ENCODE data around the gene KIF26A.

DNA sequence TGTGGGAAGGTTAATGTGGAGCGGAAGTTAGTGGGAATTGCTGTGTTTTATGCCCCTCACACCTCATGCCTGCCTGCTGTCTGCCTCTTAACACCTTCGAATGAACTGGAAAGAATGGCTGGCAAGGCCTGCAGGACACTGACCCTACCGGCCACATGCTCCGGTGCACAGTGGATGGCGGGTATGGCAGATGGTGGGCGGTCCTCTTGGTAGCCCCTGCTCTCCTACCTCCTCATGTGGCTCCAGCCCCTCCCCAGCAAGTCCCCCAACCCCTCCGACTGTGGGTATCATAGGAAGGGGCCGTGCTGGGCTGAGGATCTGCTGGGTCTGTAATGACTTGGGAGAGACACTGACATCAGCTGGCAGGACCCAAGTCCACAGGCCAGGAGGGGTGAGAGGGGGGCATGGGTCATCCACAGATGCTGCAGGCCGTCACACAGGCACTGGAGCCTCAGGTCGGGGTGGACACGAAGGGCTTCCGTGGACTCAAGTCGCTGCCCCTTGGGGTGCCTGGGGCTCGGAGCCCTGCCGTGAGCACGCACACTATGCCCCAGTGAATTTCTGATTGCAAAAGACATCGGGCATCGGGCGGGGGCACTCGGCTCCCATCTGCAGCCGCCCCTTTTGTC lies 77.4 kb downstream of the KIF26A start:
- TF ChIP-seq, protein P1, sequence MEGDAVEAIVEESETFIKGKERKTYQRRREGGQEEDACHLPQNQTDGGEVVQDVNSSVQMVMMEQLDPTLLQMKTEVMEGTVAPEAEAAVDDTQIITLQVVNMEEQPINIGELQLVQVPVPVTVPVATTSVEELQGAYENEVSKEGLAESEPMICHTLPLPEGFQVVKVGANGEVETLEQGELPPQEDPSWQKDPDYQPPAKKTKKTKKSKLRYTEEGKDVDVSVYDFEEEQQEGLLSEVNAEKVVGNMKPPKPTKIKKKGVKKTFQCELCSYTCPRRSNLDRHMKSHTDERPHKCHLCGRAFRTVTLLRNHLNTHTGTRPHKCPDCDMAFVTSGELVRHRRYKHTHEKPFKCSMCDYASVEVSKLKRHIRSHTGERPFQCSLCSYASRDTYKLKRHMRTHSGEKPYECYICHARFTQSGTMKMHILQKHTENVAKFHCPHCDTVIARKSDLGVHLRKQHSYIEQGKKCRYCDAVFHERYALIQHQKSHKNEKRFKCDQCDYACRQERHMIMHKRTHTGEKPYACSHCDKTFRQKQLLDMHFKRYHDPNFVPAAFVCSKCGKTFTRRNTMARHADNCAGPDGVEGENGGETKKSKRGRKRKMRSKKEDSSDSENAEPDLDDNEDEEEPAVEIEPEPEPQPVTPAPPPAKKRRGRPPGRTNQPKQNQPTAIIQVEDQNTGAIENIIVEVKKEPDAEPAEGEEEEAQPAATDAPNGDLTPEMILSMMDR (conservative IDR thresholded peaks at IDR 0.05): no peak
- TF ChIP-seq ZFX (IDR thresholded peaks at IDR 0.05): no peak
